CD14-positive monocyte (primary cell): ENCODE data around the gene TXNIP. TPM values are rescaled to one million over a fixed set of nuclear protein-coding genes. Genes with fewer than 3 reads are reported as not detected.

Experiments
- DNase-seq, 3 donors: peaks; one replicate each; pipeline ENCODE4 v3.0.0-alpha.2; 2011 to 2022
- H2AFZ ChIP-seq: 2 replicates; pipeline ENCODE4 v1.6.0; 2012; ENCODE audit warnings: mild to moderate bottlenecking, low read depth, low read length, inconsistent platforms; ENCODE audit not compliant: insufficient read depth, poor library complexity, severe bottlenecking
- H3K27ac ChIP-seq, 2 donors: 1 replicate in 1 of 2; 2 replicates in 1 of 2; pipeline ENCODE4 v1.5.1; 2012 to 2013; ENCODE audit warnings: low read length in 2 of 2, control low read depth in 1 of 2, inconsistent platforms in 1 of 2, low read depth in 1 of 2, mild to moderate bottlenecking in 1 of 2
- H3K27me3 ChIP-seq, 2 donors: one replicate each; pipeline versions ENCODE4 v1.6.0 to v1.6.1; 2011 to 2013; ENCODE audit warnings: low read length in 2 of 2; ENCODE audit not compliant: control insufficient read depth in 2 of 2, insufficient read depth in 2 of 2
- H3K36me3 ChIP-seq, 2 donors: replicated peaks in 1 of 2; 1 replicate in 1 of 2; 2 replicates in 1 of 2; pipeline versions ENCODE4 v1.5.1 to v1.6.1; 2012 to 2013; ENCODE audit warnings: low read length in 2 of 2, control low read depth in 1 of 2, inconsistent platforms in 1 of 2, mild to moderate bottlenecking in 1 of 2; ENCODE audit not compliant: insufficient read depth in 2 of 2, control insufficient read depth in 1 of 2
- H3K4me1 ChIP-seq, 2 donors: 1 replicate in 1 of 2; 2 replicates in 1 of 2; pipeline versions ENCODE4 v1.5.1 to v1.6.1; 2012 to 2013; ENCODE audit warnings: low read length in 2 of 2, control low read depth in 1 of 2, inconsistent platforms in 1 of 2, mild to moderate bottlenecking in 1 of 2, moderate library complexity in 1 of 2; ENCODE audit not compliant: insufficient read depth in 2 of 2, control insufficient read depth in 1 of 2
- H3K4me2 ChIP-seq: replicated peaks from 2 replicates; pipeline ENCODE3; 2012; ENCODE audit warnings: low read length, moderate library complexity, mild to moderate bottlenecking; ENCODE audit not compliant: poor library complexity, severe bottlenecking; ENCODE audit errors: extremely low read depth
- H3K4me3 ChIP-seq, 3 experiments: fragments of 200-600 bp in 1 of 3; sonication (generic) in 1 of 3; replicated peaks in 1 of 3; 1 replicate in 2 of 3; 2 replicates in 1 of 3; pipeline ENCODE4 v1.5.1; 2011 to 2013; ENCODE audit warnings: low read length in 3 of 3, mild to moderate bottlenecking in 3 of 3, control low read depth in 2 of 3, low read depth in 2 of 3, inconsistent platforms in 1 of 3, moderate library complexity in 1 of 3
- H3K79me2 ChIP-seq: 2 replicates; pipeline ENCODE4 v1.6.0; 2012; ENCODE audit warnings: mild to moderate bottlenecking, control low read depth, inconsistent platforms, low read length, moderate library complexity; ENCODE audit not compliant: insufficient read depth
- H3K9ac ChIP-seq: 2 replicates; pipeline ENCODE4 v1.6.0; 2017; ENCODE audit warnings: low read length, mild to moderate bottlenecking; ENCODE audit not compliant: insufficient read depth, poor library complexity, severe bottlenecking
- H3K9me3 ChIP-seq, 2 donors: replicated peaks in 1 of 2; 1 replicate in 1 of 2; 2 replicates in 1 of 2; pipeline versions ENCODE4 v1.5.1 to v1.6.1; 2012 to 2013; ENCODE audit warnings: low read length in 2 of 2, control low read depth in 1 of 2; ENCODE audit not compliant: control insufficient read depth in 1 of 2, insufficient read depth in 1 of 2
- H4K20me1 ChIP-seq: 2 replicates; pipeline ENCODE4 v1.6.0; 2012; ENCODE audit warnings: mild to moderate bottlenecking, low read length, control low read depth, moderate library complexity; ENCODE audit not compliant: insufficient read depth
- H3K27ac Mint-ChIP-seq, 7 donors: one replicate each; pipeline ENCODE4 v1.8.0; 2020; ENCODE audit warnings: mild to moderate bottlenecking in 7 of 7, mixed read lengths in 7 of 7, moderate library complexity in 6 of 7, inconsistent platforms in 2 of 7
- H3K27me3 Mint-ChIP-seq, 3 donors: one replicate each; pipeline ENCODE4 v1.8.0; 2021 to 2022; ENCODE audit warnings: low read depth in 3 of 3, mild to moderate bottlenecking in 3 of 3, mixed read lengths in 3 of 3, moderate library complexity in 3 of 3, inconsistent platforms in 1 of 3
- H3K36me3 Mint-ChIP-seq, 2 donors: one replicate each; pipeline ENCODE4 v1.8.0; 2020; ENCODE audit warnings: mixed read lengths in 2 of 2, inconsistent platforms in 1 of 2, mild to moderate bottlenecking in 1 of 2
- H3K4me1 Mint-ChIP-seq: one replicate; pipeline ENCODE4 v1.8.0; 2020; ENCODE audit warnings: mild to moderate bottlenecking, mixed read lengths
- H3K4me3 Mint-ChIP-seq, 2 donors: one replicate each; pipeline ENCODE4 v1.8.0; 2020; ENCODE audit warnings: mild to moderate bottlenecking in 2 of 2, mixed read lengths in 2 of 2, moderate library complexity in 1 of 2
- H3K9me3 Mint-ChIP-seq, 7 donors: one replicate each; pipeline ENCODE4 v1.8.0; 2020 to 2022; ENCODE audit warnings: mixed read lengths in 7 of 7, mild to moderate bottlenecking in 6 of 7, moderate library complexity in 6 of 7, inconsistent platforms in 2 of 7
- CTCF ChIP-seq: fragments of 200-600 bp; IDR thresholded peaks from one replicate; pipeline ENCODE4 v1.8.0; 2022; ENCODE audit warnings: antibody characterized with exemption, mild to moderate bottlenecking
- WGBS: methylation state at CpG from one replicate; pipeline ENCODE4 v1.1.5; 2013; ENCODE audit warnings: missing lambda C conversion rate; ENCODE audit not compliant: insufficient coverage; 5-methylcytosine and 5-hydroxymethylcytosine counted together
- intact Hi-C, 2 donors: fragments of 100-400 bp; cut with micrococcal nuclease; formaldehyde crosslinking; loops; one replicate each; pipeline versions ENCODE4 v1.15.0 to v1.15.1; 2023
- polyA plus RNA-seq, 3 donors: library from polyadenylated mRNA; depleted of rRNA in 1 of 3; unstranded in 2 of 3; stranded (reverse) in 1 of 3; fragments of 300-500 nt in 2 of 3; fragments of >200 nt in 1 of 3; fragmentation: Illumina TruSeq in 2 of 3; gene quantifications; 1 replicate in 2 of 3; 2 replicates in 1 of 3; pipeline ENCODE4 v1.2.3, GENCODE V29; 2012 to 2021

TXNIP gene
- polyA plus RNA-seq, 3 donors = 640 to 3,778 (median 844) TPM

DNA sequence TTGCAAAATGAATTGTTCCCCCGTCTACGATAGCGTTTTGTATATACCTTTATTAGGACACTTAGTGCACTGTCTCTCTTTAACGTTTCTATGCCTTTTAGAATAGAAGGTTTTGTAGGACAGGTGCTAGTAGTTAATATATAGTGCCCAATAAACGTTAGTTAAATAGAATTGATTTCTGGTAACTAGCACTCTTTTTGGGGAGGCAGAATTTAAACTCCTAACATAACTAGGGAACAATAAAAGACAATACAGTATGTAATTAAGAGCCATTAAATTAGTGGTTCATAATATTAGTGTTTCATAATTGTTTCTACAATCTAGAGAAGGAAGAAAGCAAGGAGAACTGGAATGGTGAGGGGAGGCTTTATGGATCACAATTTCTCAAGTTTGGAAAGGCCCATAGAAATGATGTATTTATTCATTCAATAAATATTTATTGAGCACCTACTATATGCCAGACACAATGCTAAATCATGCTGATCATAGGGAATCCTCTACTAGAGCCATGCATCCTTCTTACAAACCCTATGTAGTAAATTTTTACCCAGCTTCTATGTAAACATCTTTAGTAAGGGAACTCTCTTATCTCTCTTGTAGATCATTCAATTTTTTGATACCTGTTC lies 31.1 kb downstream of the TXNIP start:
- peaks cover 47% of the 10 kb centered on the region for H3K4me1 Mint-ChIP-seq
- Histone ChIP-seq H4K20me1 (no peaks in the 10 kb centered on the region), H3K4me3 (peak overlapping the region; percentile 55 to 89 (median 59)), H3K27me3 (peaks cover 6 to 29% of the 10 kb centered on the region in 2 donors), H3K79me2 (peaks cover 10% of the 10 kb centered on the region), H3K9ac (peak overlapping the region; percentile 74), H2AFZ (peak overlapping the region; percentile 89), H3K36me3 (peaks cover 0 to 7% of the 10 kb centered on the region in 2 donors), H3K4me2 (peak overlapping the region; percentile 91), H3K4me1 (peaks cover 42 to 51% of the 10 kb centered on the region in 2 donors), H3K27ac (peak overlapping the region in 1 of 2 donors; percentile 82), H3K9me3 (peaks cover 0 to 4% of the 10 kb centered on the region in 2 donors)
- H3K27me3 Mint-ChIP-seq = peaks cover 25 to 32% (median 26%) of the 10 kb centered on the region in 3 donors
- peak overlapping the region; percentile 94 to 96 for H3K4me3 Mint-ChIP-seq
- H3K27ac Mint-ChIP-seq = peak overlapping the region in 3 of 7 donors; percentile 84 to 96 (median 95)
- intact Hi-C loops = loop anchor here in 1 of 2 donors (5.0 to 10.0 kb wide), 2 partner anchors 37 to 100 kb away; no protein-coding TSS in a partner anchor
- no peak for TF ChIP-seq CTCF
- no CpG with 5 or more reads among the region's 5 CpGs for WGBS
- DNase-seq = no peak
- peaks cover 7 to 16% of the 10 kb centered on the region in 2 donors for H3K36me3 Mint-ChIP-seq
- H3K9me3 Mint-ChIP-seq = peaks cover 0 to 16% (median 8%) of the 10 kb centered on the region in 7 donors

GRCh38 chr1:145964328-145965118 lies 31.9 kb downstream of the TXNIP start, which contains the start of the genes ANKRD34A and POLR3GL:
TSS of gene ANKRD34A (minus strand) at chr1:145964575. CDS start at chr1:145961759, 2,816 bp downstream.
TSS of gene POLR3GL (plus strand) at chr1:145964690. CDS start at chr1:145974866, 10,176 bp downstream.
- peaks cover 54% of the 10 kb centered on the region for H3K4me1 Mint-ChIP-seq
- Histone ChIP-seq H3K9me3 (peaks cover 0 to 4% of the 10 kb centered on the region in 2 donors), H3K4me1 (peaks cover 49 to 58% of the 10 kb centered on the region in 2 donors)

More at GRCh38 chr1:145964328-145965118, 31.9 kb downstream of the TXNIP start, which contains the start of the genes ANKRD34A and POLR3GL:
- Histone ChIP-seq H3K27me3 (peaks cover 6 to 31% of the 10 kb centered on the region in 2 donors), H3K27ac (peak within 1 kb of the TSS; percentile 31 to 82), H3K9ac (peak within 1 kb of the TSS; percentile 74), H3K4me3 (peak within 1 kb of the TSS; percentile 55 to 89 (median 59)), H3K36me3 (peaks cover 0 to 7% of the 10 kb centered on the region in 2 donors), H2AFZ (peak within 1 kb of the TSS; percentile 89), H3K4me2 (peak within 1 kb of the TSS; percentile 91), H4K20me1 (peaks cover 3% of the 10 kb centered on the region), H3K79me2 (peaks cover 10% of the 10 kb centered on the region)
- no peak for TF ChIP-seq CTCF
- Mint-ChIP-seq H3K27me3 (peaks cover 29 to 34% (median 30%) of the 10 kb centered on the region in 3 donors), H3K4me3 (peak within 1 kb of the TSS; percentile 94 to 96), H3K9me3 (peaks cover 0 to 16% (median 8%) of the 10 kb centered on the region in 7 donors), H3K36me3 (peaks cover 7 to 16% of the 10 kb centered on the region in 2 donors), H3K27ac (peak within 1 kb of the TSS; percentile 62 to 96 (median 88))
- intact Hi-C loops = loop anchor here (5.0 to 10.0 kb wide), 4 partner anchors 33 to 100 kb away; partner anchors contain the start of genes PEX11B (in 1 of the 2) and TXNIP (in 1 of the 2)
- DNase-seq = peak; percentile 83 to 92 (median 87)
- under 1% methylated on average over 27 of the region's 37 CpGs for WGBS
